ENCODE measurements around the gene PRKCE.

The PRKCE gene

DNA sequence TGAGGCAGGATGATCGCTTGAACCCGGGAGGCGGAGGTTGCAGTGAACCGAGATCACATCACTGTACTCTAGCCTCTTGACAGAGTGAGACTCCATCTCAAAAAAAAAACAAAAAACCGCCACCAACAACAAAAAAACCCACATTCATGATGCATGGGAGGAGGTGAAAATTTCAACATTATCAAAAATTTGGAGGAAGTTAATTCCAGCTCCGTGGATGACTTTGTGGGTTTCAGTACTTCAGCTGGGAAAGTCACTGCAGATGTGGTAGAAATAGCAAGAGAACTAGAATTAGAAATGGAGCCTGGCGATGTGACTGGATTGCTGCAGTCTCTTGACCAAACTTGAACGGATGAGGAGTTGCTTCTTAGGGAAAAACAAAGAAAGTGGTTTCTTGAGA is 74.3 kb downstream of the PRKCE start:
- DNase-seq (ENCODE audit: low spot score) = no peak

- no peak for DNase-seq (ENCODE audit: low spot score)
Observed at GRCh38 chr2:45726188-45726587, 74.7 kb downstream of the PRKCE start.

GRCh38 chr2:45728458-45728942 is 77.0 kb downstream of the PRKCE start:
- DNase-seq (ENCODE audit: low spot score) = no peak

GRCh38 chr2:45729753-45730512 is 78.5 kb downstream of the PRKCE start:
- peak; percentile 15 for DNase-seq (ENCODE audit: low spot score)

GRCh38 chr2:45731141-45731540 is 79.7 kb downstream of the PRKCE start:
- no peak for DNase-seq (ENCODE audit: low spot score)

- no peak for DNase-seq (ENCODE audit: low spot score)
Observed at GRCh38 chr2:45732436-45732835, 81.0 kb downstream of the PRKCE start.

DNA sequence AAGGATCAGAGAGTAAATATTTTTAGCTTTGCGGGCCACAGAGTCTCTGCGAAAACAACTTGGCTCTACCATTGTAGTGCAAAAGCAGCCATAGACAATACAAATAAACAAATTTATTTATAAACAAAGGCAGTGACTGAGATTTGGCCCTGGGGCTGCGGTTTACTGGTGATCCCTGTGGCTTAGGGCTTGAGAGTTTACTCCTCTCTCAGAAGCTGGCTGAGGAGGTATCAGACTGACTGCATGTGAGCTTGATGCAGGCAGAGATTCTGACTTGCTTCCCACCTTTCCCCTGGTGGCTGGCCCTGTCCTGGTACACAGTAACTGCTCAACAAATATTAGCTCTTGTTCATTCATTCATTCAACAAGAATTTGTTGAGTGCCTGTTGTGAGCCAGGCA is 81.5 kb downstream of the PRKCE start:
- DNase-seq (ENCODE audit: low spot score) = no peak

GRCh38 chr2:45734336-45734735 is 82.9 kb downstream of the PRKCE start:
- no peak for DNase-seq (ENCODE audit: low spot score)

DNA sequence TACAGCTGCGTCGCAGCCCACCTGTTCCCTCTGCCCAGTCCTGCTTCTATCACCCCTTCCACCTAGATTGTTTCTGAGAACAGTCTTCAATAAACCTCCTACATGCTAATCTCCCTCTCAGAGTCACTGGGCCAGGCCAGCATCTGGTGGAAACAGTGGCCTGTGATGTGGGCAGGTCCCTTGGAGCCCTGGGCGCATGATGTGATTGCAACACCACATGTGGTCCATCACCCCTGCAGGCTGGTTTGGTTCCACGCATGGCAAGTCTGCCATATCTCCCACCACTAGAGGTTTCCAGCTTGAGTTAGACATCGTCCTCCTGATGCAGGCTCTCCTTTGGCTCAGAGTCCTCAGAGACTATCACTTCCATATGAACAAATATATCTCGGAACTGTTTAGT is 83.5 kb downstream of the PRKCE start:
- DNase-seq (ENCODE audit: low spot score) = no peak

DNA sequence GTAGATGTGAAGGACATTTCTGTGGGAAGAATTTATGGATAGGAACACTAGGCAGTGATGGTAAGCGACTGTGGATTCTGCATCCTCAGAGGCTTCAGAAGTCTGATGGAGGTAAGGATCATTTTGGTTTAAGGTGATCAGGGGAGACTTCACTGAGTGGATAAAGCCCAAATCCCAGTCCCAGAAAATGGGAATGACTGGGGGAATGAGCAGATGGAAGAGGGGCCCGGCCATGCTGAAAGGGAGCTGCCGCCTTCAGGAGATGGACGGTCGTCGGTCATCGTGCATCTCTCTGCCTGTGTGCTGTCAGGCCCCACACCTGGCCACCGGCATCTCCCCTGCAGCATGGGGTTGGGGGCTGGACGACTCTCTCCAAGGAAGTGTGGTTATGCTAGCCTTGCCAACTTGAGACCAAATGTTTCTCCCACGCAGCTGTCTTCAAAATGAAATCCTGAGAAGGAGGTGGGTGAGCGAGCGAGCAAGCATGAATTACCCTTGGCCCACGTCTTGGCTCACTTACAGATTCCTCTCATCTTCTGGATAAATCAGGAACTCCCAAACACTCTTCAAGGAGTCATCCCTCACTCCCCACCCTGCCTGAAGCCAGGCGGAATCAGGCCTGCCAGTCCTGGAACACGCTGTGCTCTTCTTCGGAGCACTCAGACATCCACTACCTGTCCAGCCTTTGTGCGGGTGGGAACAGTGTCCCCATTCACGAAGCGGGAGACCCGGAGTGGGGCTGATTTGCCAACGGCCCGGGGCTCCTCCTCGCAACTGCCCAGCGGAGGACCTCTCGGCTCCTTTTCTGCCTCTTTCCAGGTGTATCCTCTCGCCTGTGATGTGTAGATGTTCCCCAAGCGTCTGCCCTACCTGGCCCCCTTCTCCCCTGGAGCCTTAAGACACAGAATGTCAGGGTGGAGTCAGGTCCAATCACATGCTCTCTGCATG is 85.6 kb downstream of the PRKCE start:
- DNase-seq (ENCODE audit: low spot score) = no peak

- no peak for DNase-seq (ENCODE audit: low spot score)
Observed at GRCh38 chr2:45739796-45740485, 88.5 kb downstream of the PRKCE start.

GRCh38 chr2:45741161-45741850 is 89.8 kb downstream of the PRKCE start:
- DNase-seq (ENCODE audit: low spot score) = no peak

DNA sequence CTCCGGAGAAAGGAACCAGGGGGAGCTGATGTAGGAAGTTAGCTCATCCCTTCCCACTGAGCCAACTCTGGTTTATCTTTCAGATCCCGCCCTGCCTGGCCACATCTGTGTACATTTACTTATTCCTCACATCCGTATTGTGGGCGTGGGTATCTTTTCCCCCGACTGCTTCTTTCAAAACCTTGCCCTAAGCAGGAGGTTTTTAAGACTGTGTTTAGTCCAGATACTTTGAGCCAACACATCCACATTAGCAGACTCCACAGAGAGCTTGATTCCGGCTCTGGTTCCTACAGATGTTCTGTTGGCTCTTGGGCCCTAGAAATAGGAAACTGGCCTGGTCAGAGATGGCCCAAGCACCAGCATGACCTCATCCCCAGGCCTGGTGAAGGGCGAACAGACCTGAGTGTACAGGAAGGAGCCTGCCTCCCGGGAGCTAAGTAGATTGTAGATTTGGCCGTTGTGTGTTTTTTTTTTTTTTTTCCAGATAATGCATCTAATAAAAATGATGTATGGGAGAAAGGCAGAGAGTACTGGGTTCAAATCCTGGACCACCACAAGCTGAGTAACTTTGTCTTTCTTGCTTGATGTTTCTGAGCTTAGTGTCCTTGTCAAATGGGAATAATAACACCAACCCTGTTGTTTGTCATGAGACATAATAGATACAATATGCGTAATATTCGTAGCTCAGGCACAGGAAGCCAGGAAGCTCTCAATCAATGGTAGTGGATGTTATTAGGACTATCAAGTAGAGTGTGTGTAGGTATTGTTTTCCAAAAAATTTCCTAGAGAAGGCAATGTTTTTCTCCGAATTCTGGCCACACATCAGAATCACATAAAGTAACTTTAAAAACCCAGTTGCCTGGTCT is 92.3 kb downstream of the PRKCE start:
- DNase-seq (ENCODE audit: low spot score) = no peak

- DNase-seq (ENCODE audit: low spot score) = no peak
Observed at GRCh38 chr2:45745231-45745630, 93.8 kb downstream of the PRKCE start.

DNA sequence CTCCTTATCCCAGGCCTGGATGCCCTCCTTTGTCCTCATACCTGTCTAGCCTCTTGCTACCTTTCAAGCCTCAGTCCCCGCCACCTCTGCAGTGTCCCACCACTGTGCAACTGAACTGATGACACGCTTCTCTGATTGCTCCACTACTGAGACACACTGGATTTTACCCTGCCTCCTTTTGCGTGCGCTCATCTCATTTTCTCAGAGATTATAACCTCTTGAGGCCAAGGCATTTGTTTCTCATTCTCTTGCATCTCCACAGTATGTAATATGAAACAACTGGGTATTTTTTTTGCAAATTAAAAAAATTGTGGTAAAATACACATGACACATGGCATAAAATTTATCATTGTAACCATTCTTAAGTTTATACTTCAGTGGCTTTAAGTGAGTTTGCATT is 95.4 kb downstream of the PRKCE start:
- DNase-seq (ENCODE audit: low spot score) = no peak

GRCh38 chr2:45747363-45747762 is 95.9 kb downstream of the PRKCE start:
- no peak for DNase-seq (ENCODE audit: low spot score)

- no peak for DNase-seq (ENCODE audit: low spot score)
Observed at GRCh38 chr2:45748239-45748638, 96.8 kb downstream of the PRKCE start.

GRCh38 chr2:45750001-45750400 is 98.5 kb downstream of the PRKCE start:
- no peak for DNase-seq (ENCODE audit: low spot score)

DNA sequence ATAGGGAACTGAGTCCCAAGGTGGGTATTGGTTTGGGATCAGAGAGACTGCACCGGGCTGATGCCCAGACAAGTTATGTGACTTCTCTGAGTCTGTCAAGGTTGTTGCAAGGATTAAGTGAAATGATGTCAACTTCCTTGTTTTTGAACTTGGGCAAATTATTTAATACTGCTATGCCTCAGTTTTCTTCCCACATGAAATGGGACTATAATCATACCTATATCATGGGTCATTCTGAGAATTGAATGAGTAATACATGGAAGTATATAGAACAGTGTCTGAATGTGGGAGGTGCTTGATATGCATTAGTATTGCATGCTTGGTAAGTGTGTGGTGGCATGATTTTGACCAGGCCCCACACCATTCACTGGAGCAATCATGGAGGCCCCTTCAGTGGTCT is 99.0 kb downstream of the PRKCE start:
- DNase-seq (ENCODE audit: low spot score) = no peak

- no peak for DNase-seq (ENCODE audit: low spot score)
Observed at GRCh38 chr2:45753381-45753780, 101.9 kb downstream of the PRKCE start.
